H1 (cell line): Measurements from ENCODE around the gene CFD. TPM values are rescaled to one million over a fixed set of nuclear protein-coding genes. Genes with fewer than 3 reads are reported as not detected.
A peak's percentile ranks its signal among the peaks of the same experiment; 100 is the strongest.

Experiments
- CTCF ChIA-PET: fragments of 300-600 bp; sonication (Branson Sonifier 250); formaldehyde crosslinking; loops from one replicate; lab custom pipeline; 2021; ENCODE audit not compliant: partially characterized antibody; lab: Charles Lee
- POLR2A ChIA-PET: fragments of 300-600 bp; sonication (Branson Sonifier 250); formaldehyde crosslinking; loops from one replicate; lab custom pipeline; 2021; ENCODE audit warnings: inconsistent platforms; ENCODE audit not compliant: partially characterized antibody; lab: Charles Lee
- DNase-seq, 2 experiments: peaks; one replicate each; pipeline versions ENCODE4 v3.0.0 to v3.0.0-alpha.2; 2010 to 2022; ENCODE audit warnings: low spot score in 2 of 2, low read depth in 1 of 2, mixed read lengths in 1 of 2
- FAIRE-seq: peaks from 2 replicates; lab custom pipeline; 2011; peaks lifted over from hg19 to GRCh38; lab: Jason Lieb, UNC
- H2AFZ ChIP-seq: 2 replicates; pipeline ENCODE4 v1.8.1; 2012; ENCODE audit warnings: low read length, inconsistent platforms
- H2AK5ac ChIP-seq: 2 replicates; pipeline ENCODE4 v1.6.1; 2013; ENCODE audit warnings: low read depth, low read length
- H2BK120ac ChIP-seq: replicated peaks from 2 replicates; pipeline ENCODE3; 2013; ENCODE audit warnings: low read depth, low read length, inconsistent platforms
- H2BK12ac ChIP-seq: 2 replicates; pipeline ENCODE4 v1.6.1; 2013; ENCODE audit warnings: low read depth, low read length
- H2BK15ac ChIP-seq: 2 replicates; pipeline ENCODE4 v1.6.1; 2013; ENCODE audit warnings: low read length
- H2BK20ac ChIP-seq: 2 replicates; pipeline ENCODE4 v1.6.1; 2013; ENCODE audit warnings: low read length
- H2BK5ac ChIP-seq: 2 replicates; pipeline ENCODE4 v1.6.1; 2013; ENCODE audit warnings: low read depth, low read length
- H3K14ac ChIP-seq: 2 replicates; pipeline ENCODE4 v1.6.1; 2013; ENCODE audit warnings: inconsistent platforms; ENCODE audit not compliant: insufficient read length
- H3K18ac ChIP-seq: 2 replicates; pipeline ENCODE4 v1.6.1; 2013; ENCODE audit warnings: low read length; ENCODE audit errors: extremely low read depth
- H3K23ac ChIP-seq: 2 replicates; pipeline ENCODE4 v1.6.1; 2013; ENCODE audit warnings: inconsistent platforms; ENCODE audit not compliant: insufficient read length
- H3K23me2 ChIP-seq: 2 replicates; pipeline ENCODE4 v1.6.1; 2013; ENCODE audit warnings: low read depth, low read length
- H3K27ac ChIP-seq: 2 replicates; pipeline ENCODE4 v1.6.1; 2011; ENCODE audit warnings: low read depth, low read length, inconsistent platforms
- H3K27me3 ChIP-seq, 4 experiments: replicated peaks in 1 of 4; 1 replicate in 1 of 4; 2 replicates in 3 of 4; pipeline versions ENCODE4 v1.6.1 to v1.8.1; 2011 to 2013; ENCODE audit warnings: low read length in 3 of 4, mild to moderate bottlenecking in 3 of 4, inconsistent platforms in 2 of 4, mixed read lengths in 2 of 4, moderate library complexity in 1 of 4; ENCODE audit not compliant: control insufficient read depth in 3 of 4, insufficient read depth in 3 of 4; ENCODE audit errors: extremely low read depth in 1 of 4
- H3K36me3 ChIP-seq, 4 experiments: 2 replicates each; pipeline versions ENCODE4 v1.6.1 to v1.8.1; 2011 to 2013; ENCODE audit warnings: mild to moderate bottlenecking in 4 of 4, low read length in 3 of 4, moderate library complexity in 2 of 4, control low read depth in 1 of 4, inconsistent platforms in 1 of 4; ENCODE audit not compliant: insufficient read depth in 4 of 4, control insufficient read depth in 2 of 4
- H3K4ac ChIP-seq: replicated peaks from 2 replicates; pipeline ENCODE3; 2013; ENCODE audit warnings: low read length, low read depth, mixed read lengths, inconsistent platforms; ENCODE audit not compliant: insufficient read length
- H3K4me1 ChIP-seq, 4 experiments: replicated peaks in 1 of 4; 1 replicate in 1 of 4; 2 replicates in 3 of 4; pipeline versions ENCODE4 v1.6.1 to v1.8.1; 2011 to 2013; ENCODE audit warnings: low read length in 3 of 4, inconsistent platforms in 2 of 4, mixed read lengths in 1 of 4; ENCODE audit not compliant: insufficient read depth in 4 of 4, control insufficient read depth in 3 of 4
- H3K4me2 ChIP-seq, 2 experiments: 2 replicates each; pipeline versions ENCODE4 v1.6.1 to v1.8.1; 2011 to 2013; ENCODE audit warnings: low read depth in 2 of 2, low read length in 2 of 2, control low read depth in 1 of 2, inconsistent platforms in 1 of 2, mild to moderate bottlenecking in 1 of 2; ENCODE audit not compliant: insufficient read depth in 1 of 2
- H3K4me3 ChIP-seq, 4 experiments: fragments of 200-600, 300-600 bp in 1 of 4; sonication (generic), shearing (Covaris generic), sonication (Bioruptor Twin) in 1 of 4; 2 replicates each; pipeline versions ENCODE4 v1.5.1 to v1.8.1; 2011 to 2016; ENCODE audit warnings: low read length in 4 of 4, low read depth in 3 of 4, control low read depth in 2 of 4, inconsistent platforms in 2 of 4, mild to moderate bottlenecking in 2 of 4, mixed read lengths in 1 of 4, moderate library complexity in 1 of 4; ENCODE audit not compliant: insufficient read depth in 2 of 4; ENCODE audit errors: extremely low read depth in 1 of 4
- H3K56ac ChIP-seq: replicated peaks from 2 replicates; pipeline ENCODE3; 2013; ENCODE audit warnings: low read depth, mild to moderate bottlenecking, mixed read lengths, low read length, inconsistent platforms; ENCODE audit not compliant: insufficient read length
- H3K79me1 ChIP-seq: 2 replicates; pipeline ENCODE4 v1.6.1; 2013; ENCODE audit warnings: low read depth, low read length, control low read depth
- H3K79me2 ChIP-seq, 2 experiments: 2 replicates each; pipeline versions ENCODE4 v1.6.1 to v1.8.1; 2012 to 2013; ENCODE audit warnings: low read length in 2 of 2, mild to moderate bottlenecking in 2 of 2, inconsistent platforms in 1 of 2; ENCODE audit not compliant: insufficient read depth in 2 of 2, control insufficient read depth in 1 of 2
- H3K9ac ChIP-seq, 4 experiments: replicated peaks in 1 of 4; 1 replicate in 1 of 4; 2 replicates in 3 of 4; pipeline versions ENCODE4 v1.6.1 to v1.8.1; 2011 to 2013; ENCODE audit warnings: low read depth in 3 of 4, low read length in 3 of 4, control low read depth in 2 of 4, mild to moderate bottlenecking in 2 of 4, moderate library complexity in 2 of 4, inconsistent platforms in 1 of 4; ENCODE audit errors: extremely low read depth in 1 of 4
- H3K9me3 ChIP-seq, 2 experiments: 2 replicates each; pipeline versions ENCODE4 v1.6.1 to v1.8.1; 2012 to 2013; ENCODE audit warnings: mild to moderate bottlenecking in 2 of 2, moderate library complexity in 2 of 2, control low read depth in 1 of 2, inconsistent platforms in 1 of 2, low read depth in 1 of 2, low read length in 1 of 2, mixed read lengths in 1 of 2; ENCODE audit not compliant: insufficient read depth in 2 of 2
- H4K20me1 ChIP-seq, 2 experiments: replicated peaks in 1 of 2; 2 replicates each; pipeline versions ENCODE3 to v1.8.1; 2011 to 2013; ENCODE audit warnings: inconsistent platforms in 2 of 2, low read length in 2 of 2, mild to moderate bottlenecking in 1 of 2; ENCODE audit not compliant: insufficient read depth in 2 of 2, control insufficient read depth in 1 of 2
- H4K5ac ChIP-seq: 2 replicates; pipeline ENCODE4 v1.6.1; 2013; ENCODE audit warnings: low read length, low read depth, mixed read lengths, inconsistent platforms; ENCODE audit not compliant: insufficient read length
- H4K8ac ChIP-seq: 2 replicates; pipeline ENCODE4 v1.8.0; 2013; ENCODE audit warnings: mild to moderate bottlenecking, moderate library complexity, low read length, inconsistent platforms; ENCODE audit not compliant: insufficient read depth; ENCODE audit errors: extremely low read depth
- H4K91ac ChIP-seq: replicated peaks from 2 replicates; pipeline ENCODE3; 2013; ENCODE audit warnings: low read length, mixed read lengths, inconsistent platforms; ENCODE audit not compliant: insufficient read length
- ATF2 ChIP-seq: IDR thresholded peaks from 2 replicates; pipeline ENCODE4 v1.6.1; 2012; ENCODE audit warnings: low read length, inconsistent platforms
- CHD1 ChIP-seq: IDR thresholded peaks from 2 replicates; pipeline ENCODE4 v1.6.1; 2012; ENCODE audit warnings: low read depth, low read length, improper control_type of control experiment
- CHD2 ChIP-seq: IDR thresholded peaks from 2 replicates; pipeline ENCODE4 v1.6.1; 2012; ENCODE audit warnings: low read length, improper control_type of control experiment
- FOSL1 ChIP-seq: IDR thresholded peaks from 2 replicates; pipeline ENCODE4 v1.6.1; 2011; ENCODE audit warnings: mild to moderate bottlenecking, low read depth, low read length, moderate library complexity; ENCODE audit not compliant: insufficient read depth
- HDAC6 ChIP-seq: IDR thresholded peaks from one replicate; pipeline ENCODE4 v1.7.1; 2012; ENCODE audit warnings: low read depth, mild to moderate bottlenecking, inconsistent platforms, low read length, moderate library complexity
- JUND ChIP-seq: IDR thresholded peaks from 2 replicates; pipeline ENCODE4 v1.6.1; 2011; ENCODE audit warnings: mild to moderate bottlenecking, improper control_type of control experiment, low read length
- KDM1A ChIP-seq: fragments of 200-600, 300-600 bp; sonication (generic); IDR thresholded peaks from 2 replicates; pipeline ENCODE4 v1.7.1; 2016; ENCODE audit warnings: mild to moderate bottlenecking, low read length, borderline replicate concordance
- MAX ChIP-seq: IDR thresholded peaks from 2 replicates; pipeline ENCODE4 v1.6.1; 2012; ENCODE audit warnings: inconsistent platforms
- POLR2A ChIP-seq, 2 experiments: IDR thresholded peaks; 1 replicate in 1 of 2; 2 replicates in 1 of 2; pipeline ENCODE4 v1.6.1; 2011; ENCODE audit warnings: low read depth in 2 of 2, low read length in 2 of 2, mild to moderate bottlenecking in 2 of 2; ENCODE audit errors: control extremely low read depth in 1 of 2
- SP1 ChIP-seq: IDR thresholded peaks from 2 replicates; pipeline ENCODE4 v1.6.1; 2011; ENCODE audit warnings: low read depth, low read length
- WGBS, 2 experiments: shearing (Covaris generic) in 1 of 2; methylation state at CpG; one replicate each; pipeline versions ENCODE4 v1.1.6 to v1.1.7; 2013 to 2015; ENCODE audit warnings: low lambda C conversion rate in 2 of 2, mixed read lengths in 2 of 2, inconsistent platforms in 1 of 2, low coverage in 1 of 2, missing lambda C conversion rate in 1 of 2; ENCODE audit not compliant: insufficient replicate concordance in 2 of 2, insufficient coverage in 1 of 2, insufficient read length in 1 of 2; ENCODE audit errors: extremely low coverage in 1 of 2, missing lambda C conversion rate in 1 of 2; 5-methylcytosine and 5-hydroxymethylcytosine counted together
- polyA plus RNA-seq, 7 experiments: library from polyadenylated mRNA; depleted of rRNA in 3 of 7; stranded (reverse) in 5 of 7; unstranded in 2 of 7; fragments of >200 nt in 5 of 7; fragments of 200-250 nt in 2 of 7; gene quantifications; 1 replicate in 5 of 7; 2 replicates in 1 of 7; 4 replicates in 1 of 7; pipeline versions ENCODE4 v1.2.1 to v1.2.3, GENCODE V29; 2011 to 2013; ENCODE audit warnings: missing spikeins in 2 of 7, mixed read lengths in 2 of 7
- total RNA-seq: library from RNA; stranded (reverse); fragmentation: NEBNext Ultra II Directional; extraction: Animal tissue kit (Norgen Biotek cat#: 25700); gene quantifications from 2 replicates; pipeline ENCODE4 v1.2.1, GENCODE V29; 2021
- TF ChIP-seq, protein P1 (sequence below): IDR thresholded peaks from 2 replicates; pipeline ENCODE4 v1.6.1; 2011; ENCODE audit warnings: low read length, improper control_type of control experiment

CFD gene
- total and polyA plus RNA-seq, 2 of the 8 experiments (the other 6 are each of a cell fraction or from before 2014, with no cell fraction given) = 1.7 to 2.8 TPM

DNA sequence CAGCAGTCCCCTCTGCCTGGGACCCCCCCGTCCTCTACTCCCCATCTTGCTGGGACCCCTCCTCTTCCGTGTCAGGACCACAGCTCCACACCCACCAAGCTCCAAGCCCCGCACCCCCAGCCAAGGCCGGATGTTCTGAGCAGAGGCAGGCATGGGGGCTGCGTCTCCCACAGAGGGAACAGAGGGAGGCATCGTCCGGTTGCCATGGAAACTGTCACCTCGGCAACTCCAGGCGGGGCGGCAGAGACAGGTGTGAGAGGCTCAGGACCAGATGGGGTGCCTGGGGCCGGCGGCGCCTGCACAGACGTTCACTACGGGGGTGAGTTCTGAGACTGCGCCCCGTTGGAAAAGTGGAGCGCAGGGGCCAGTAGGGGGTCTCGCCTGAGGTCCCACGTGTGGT is 39.2 kb downstream of the CFD start:
- peaks cover 0 to 11% (median 5%) of the 10 kb centered on the region in 4 experiments; a peak in 5 of 7 replicates for H3K4me1 ChIP-seq
- H3K27me3 ChIP-seq = no peaks in the 10 kb centered on the region
- ChIA-PET POLR2A (interaction anchor here (0.6 to 0.7 kb wide), 2 partner anchors 11 to 15 kb away, joined by 3 to 4 read pairs; no protein-coding TSS in a partner anchor), CTCF (interaction anchor here (0.6 to 2.2 kb wide), 5 partner anchors 10 to 131 kb away, joined by 3 to 5 read pairs (median 3); no protein-coding TSS in a partner anchor)
- H4K8ac ChIP-seq = no peak overlapping the region
- FAIRE-seq (no peak), DNase-seq (peak in 1 of 2 experiments; percentile 77)
- no peak overlapping the region for H2AK5ac ChIP-seq
- H3K9me3 ChIP-seq = no peaks in the 10 kb centered on the region
- peaks cover 10 to 24% of the 10 kb centered on the region in 2 experiments for H4K20me1 ChIP-seq
- H3K36me3 ChIP-seq = peaks cover 0 to 13% (median 2%) of the 10 kb centered on the region in 4 experiments; a peak in 2 of 8 replicates
- no peaks in the 10 kb centered on the region; a peak in 1 of 4 replicates for H3K79me2 ChIP-seq
- H4K5ac ChIP-seq = no peak overlapping the region
- no peak overlapping the region for H2BK15ac ChIP-seq
- no peak overlapping the region for H2BK120ac ChIP-seq
- H3K79me1 ChIP-seq = no peaks in the 10 kb centered on the region
- 90% methylated on average over 18 of the region's 20 CpGs; no CpG with 5 or more reads in 1 of the 2 experiments for whole genome bisulfite sequencing, 2 experiments
- H3K56ac ChIP-seq = no peak overlapping the region
- no peak overlapping the region for H3K4me2 ChIP-seq
- H2BK20ac ChIP-seq = no peak overlapping the region
- H4K91ac ChIP-seq = no peak overlapping the region
- H2BK5ac ChIP-seq = no peak overlapping the region
- peaks cover 3% of the 10 kb centered on the region; the same call in 1 of the 2 replicates for H3K23me2 ChIP-seq
- no peak overlapping the region for H3K4me3 ChIP-seq
- H2BK12ac ChIP-seq = no peak overlapping the region
- no peak overlapping the region for H3K4ac ChIP-seq
- no peak overlapping the region for H2AFZ ChIP-seq
- H3K9ac ChIP-seq = no peak overlapping the region
- H3K14ac ChIP-seq = no peak overlapping the region
- H3K27ac ChIP-seq = no peak overlapping the region
- H3K18ac ChIP-seq = no peak overlapping the region
- no peak overlapping the region for H3K23ac ChIP-seq
- TF ChIP-seq POLR2A (IDR thresholded peaks at IDR 0.05; ENCODE audit: control extremely low read depth in 1 of 2, low read depth in 2 of 2, low read length in 2 of 2) (no peak), JUND (no peak), MAX (no peak), CHD1 (no peak), CHD2 (no peak), ATF2 (no peak), KDM1A (no peak), HDAC6 (no peak), FOSL1 (no peak), SP1 (no peak)
- TF ChIP-seq, protein P1, sequence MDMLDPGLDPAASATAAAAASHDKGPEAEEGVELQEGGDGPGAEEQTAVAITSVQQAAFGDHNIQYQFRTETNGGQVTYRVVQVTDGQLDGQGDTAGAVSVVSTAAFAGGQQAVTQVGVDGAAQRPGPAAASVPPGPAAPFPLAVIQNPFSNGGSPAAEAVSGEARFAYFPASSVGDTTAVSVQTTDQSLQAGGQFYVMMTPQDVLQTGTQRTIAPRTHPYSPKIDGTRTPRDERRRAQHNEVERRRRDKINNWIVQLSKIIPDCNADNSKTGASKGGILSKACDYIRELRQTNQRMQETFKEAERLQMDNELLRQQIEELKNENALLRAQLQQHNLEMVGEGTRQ = no peak
